NCI-H2171 (cell line): ENCODE results near the gene ST3GAL5.
A peak's percentile ranks its signal among the peaks of the same experiment; 100 is the strongest.
"Not testable (repeated sequence)": the region's sequence is repeated elsewhere in the genome, so short reads cannot be mapped to it uniquely, and the experiment has no call there.

Source experiments
- DNase-seq: peaks from one replicate; lab custom pipeline; 2025; lab: John Stamatoyannopoulos, UW

Gene ST3GAL5

DNA sequence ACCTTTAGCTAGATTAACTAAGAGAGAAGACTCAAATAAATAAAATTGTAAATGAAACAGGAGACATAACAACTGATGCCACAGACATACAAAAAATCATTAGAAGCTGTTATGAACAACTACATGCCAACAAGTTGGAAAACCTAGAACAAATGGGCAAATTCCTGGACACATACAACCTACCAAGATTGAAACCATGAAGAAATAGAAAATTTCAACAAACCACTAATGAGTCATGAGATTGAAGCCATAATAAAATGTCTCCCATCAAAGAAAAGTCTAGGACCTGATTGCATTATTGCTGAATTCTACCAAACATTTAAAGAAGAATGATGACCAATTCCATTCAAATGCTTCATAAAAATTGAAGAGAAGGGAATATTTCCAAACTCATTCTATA lies 54.3 kb downstream of the ST3GAL5 start:
- no peak for DNase-seq

DNA sequence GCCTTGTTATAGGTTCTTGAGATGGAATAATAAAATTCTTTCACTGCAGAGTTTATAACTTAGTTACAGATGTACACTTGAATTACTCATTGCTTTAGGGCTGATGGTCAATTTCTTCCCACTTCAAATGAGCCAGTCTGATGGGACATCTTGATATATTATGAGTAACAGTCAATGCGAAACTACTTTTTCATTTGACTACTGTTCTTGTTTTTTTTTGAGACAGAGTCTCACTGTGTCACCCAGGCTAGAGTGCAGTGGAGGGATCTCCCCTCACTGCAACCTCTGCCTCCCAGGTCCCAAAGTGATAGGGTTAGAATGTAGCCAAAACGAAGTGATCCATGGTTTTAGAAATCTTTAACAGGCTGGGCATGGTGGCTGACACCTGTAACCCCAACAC lies 57.1 kb downstream of the ST3GAL5 start:
- no peak for DNase-seq

DNA sequence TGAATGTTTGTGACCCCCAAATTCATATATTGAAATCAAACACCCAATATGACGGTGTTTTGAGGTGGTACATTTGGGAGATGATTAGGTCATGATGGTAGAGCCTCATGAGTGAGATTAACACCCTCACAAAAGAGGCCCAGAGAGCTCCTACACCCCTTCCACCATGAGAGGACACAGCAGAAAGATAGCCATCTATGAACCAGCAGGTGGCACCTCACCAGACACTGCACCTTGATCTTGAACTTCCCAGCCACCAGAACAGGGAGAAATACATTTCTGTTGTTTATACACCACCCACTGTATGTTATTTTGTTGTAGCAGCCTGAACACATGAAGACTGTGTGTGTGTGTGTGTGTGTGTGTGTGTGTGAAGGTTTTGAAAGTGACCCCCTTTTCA lies 58.1 kb downstream of the ST3GAL5 start:
- DNase-seq, result no peak

DNA sequence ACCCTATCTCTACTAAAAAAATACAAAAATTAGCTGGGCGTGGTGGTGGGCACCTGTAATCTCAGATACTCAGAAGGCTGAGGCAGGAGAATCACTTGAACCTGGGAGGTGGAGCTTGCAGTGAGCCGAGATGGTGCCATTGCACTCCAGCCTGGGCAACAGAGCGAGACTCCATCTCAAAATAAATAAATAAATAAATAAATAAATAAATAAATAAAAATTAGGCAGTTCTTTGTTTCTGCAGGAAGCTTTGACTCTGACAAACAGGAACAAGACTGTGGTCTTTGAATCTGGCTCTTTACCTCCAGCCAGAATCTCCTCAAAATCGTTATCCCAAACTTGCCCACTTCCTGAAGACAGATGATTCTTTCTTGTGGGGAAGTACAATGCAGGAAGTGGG lies 59.4 kb downstream of the ST3GAL5 start:
- not testable (repeated sequence) for DNase-seq

DNA sequence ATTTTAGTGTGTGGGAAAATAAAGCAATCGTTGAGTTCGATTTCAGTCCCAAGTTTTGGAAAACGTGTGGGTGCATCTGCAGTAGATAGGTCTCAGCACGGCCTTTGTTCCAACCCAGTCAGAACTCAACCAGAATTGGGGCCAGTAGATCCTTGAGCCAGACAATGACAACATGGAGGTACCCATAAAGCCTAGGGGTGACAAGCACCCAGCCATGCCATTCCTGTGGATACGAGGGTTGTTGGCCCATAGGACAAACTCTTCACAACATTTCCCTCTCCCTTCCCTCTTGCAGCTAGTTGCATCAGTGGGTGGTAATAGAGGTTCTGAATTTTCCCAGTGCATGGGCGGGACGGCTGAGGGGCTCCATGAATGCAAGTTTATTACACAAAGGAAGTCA lies 60.1 kb downstream of the ST3GAL5 start:
- no peak for DNase-seq

DNA sequence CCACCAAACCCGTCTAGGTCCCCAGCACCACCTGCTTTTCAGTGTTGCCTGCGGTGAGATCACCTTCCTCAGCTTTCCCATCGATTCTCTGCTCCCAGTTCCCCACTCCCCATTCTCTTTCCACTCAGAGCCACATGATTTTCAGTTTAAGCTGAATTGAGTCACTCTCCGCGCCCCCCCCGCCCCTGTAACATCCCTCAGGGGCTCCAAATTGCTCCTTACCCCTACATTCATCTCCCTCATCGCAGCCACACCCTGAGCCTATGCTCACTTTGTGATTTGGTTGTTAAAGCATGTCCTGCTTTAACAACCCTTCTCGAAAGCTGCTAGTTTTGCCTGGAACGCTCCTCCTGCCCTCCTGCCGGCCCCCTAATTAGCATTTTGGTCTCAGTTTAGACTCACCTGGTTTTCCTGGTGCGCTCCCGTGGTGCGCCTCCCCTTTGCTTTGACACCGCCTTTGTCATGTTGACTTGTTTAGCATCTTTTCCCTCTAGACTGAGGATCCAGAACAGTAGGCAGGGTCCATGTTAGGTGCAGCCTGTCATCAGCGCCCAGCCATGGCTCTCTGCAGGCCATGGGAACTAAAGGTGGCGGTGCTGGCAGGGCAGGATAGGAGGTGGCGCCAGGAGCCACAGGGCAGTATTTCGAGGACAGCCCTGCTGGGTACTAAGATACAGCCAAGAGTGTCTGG lies 60.8 kb downstream of the ST3GAL5 start:
- DNase-seq, result no peak

DNA sequence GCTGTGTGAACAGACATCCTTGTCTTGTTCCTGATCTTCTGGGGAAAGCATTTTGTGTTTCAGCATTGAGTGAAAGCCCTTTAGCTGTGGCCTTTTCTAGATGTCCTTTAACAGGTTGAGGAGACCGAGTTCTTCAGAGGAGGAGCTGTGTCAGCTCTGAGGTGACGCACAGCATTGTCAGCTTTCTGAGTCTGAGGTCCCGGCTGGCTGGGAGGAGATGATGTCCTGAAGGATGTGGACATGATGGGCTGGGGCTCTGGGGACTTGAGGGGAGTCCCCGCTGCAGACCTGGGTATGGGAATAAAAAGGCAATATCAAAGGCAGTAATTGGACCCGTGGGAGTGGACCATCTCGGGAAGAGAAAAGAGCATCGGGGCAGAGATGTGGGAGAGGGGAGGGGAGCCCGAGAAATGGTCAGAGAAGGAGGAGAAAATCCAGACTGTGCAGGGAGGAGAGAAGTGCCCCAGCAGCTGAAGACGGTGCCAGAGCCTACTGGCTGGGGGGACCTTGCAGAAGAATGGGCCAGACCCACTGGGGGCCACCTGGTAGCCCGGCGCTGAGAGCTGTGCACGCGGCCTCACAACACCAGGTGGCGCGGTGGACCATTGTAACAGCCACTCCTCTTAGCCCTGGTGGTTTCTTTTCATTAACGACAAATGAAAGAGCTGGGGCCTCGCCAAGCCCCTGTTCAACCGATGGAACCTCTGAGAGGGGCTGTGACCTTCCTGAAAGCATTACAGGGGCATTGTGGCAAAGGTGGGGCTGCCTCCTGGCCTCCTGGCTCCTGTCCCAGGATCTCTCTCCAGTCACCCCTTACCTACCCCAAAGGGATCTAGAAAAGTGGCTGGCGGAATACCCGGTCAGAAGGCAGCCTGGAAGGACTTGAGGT lies 61.6 kb downstream of the ST3GAL5 start:
- DNase-seq, result peak; percentile 79

DNA sequence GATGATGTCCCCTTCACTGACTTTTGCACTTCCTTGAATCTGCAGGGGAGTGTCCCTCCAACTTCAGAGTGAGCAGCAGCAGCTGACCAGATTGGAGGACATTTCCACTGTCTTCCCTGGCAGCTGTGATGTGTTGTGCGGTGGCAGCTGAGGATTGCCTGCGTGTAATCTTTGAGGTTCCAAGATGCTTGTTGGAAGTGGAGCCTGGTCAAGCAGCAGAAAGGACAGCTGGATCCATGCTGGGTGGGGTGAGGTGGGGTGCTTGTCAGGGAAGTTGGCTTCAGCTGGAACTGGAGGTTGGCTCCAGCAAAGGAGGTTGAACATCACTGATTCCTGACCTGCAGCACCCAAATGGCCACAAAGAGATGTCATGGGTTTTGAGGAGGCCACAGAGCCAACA lies 64.8 kb downstream of the ST3GAL5 start:
- DNase-seq, result no peak

DNA sequence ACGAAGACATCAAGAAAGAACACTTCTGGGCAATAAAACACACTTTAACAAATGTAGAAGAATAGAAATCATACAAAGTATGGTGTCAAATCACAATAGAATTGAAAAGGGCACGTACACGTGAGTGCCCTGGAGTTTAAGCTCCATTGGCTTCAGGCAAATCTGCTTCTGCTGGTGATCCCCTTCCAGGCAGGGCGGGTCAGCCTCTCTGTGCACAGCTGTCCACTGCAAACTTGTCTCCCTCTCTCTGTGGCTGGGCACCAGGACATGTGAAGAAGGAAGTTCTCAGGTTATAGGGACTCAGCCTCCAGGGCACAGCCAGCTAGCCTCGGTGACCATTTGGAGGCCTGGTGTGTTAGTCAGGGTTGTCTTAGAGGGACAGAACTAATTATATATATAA lies 66.0 kb downstream of the ST3GAL5 start:
- no peak for DNase-seq

DNA sequence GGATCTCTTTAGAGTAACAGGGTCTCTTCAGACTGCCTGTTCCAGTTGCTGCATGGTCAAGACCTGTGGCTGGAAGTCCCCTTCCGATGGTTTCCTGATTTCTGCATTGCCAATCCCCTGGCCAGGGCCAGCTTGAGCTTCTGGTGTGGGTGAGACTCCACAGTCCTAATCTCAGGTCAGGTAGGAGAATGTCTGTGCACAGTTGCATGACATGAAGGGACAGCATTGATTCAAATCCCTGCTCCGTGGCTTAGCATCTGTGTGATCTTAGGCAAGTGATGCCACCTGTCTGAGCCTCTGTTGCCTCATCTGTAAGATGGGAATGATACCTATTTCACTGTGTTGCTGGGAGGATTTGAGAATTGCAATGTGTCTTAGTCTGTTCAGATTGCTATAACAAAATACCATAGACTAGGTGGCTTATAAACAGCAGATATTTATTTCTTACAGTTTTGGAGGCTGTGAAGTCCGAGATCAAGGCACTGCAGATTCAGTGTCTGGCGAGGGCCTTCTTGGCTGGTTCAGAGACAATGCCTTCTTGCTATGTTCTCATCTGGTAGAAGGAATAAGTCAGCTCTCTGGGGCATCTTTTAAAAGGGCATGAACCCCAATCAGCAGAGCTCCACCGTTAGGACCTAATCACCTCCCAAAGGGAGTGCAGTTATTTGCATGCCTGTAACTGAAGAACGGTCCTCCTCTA lies 68.8 kb downstream of the ST3GAL5 start:
- DNase-seq, result no peak

DNA sequence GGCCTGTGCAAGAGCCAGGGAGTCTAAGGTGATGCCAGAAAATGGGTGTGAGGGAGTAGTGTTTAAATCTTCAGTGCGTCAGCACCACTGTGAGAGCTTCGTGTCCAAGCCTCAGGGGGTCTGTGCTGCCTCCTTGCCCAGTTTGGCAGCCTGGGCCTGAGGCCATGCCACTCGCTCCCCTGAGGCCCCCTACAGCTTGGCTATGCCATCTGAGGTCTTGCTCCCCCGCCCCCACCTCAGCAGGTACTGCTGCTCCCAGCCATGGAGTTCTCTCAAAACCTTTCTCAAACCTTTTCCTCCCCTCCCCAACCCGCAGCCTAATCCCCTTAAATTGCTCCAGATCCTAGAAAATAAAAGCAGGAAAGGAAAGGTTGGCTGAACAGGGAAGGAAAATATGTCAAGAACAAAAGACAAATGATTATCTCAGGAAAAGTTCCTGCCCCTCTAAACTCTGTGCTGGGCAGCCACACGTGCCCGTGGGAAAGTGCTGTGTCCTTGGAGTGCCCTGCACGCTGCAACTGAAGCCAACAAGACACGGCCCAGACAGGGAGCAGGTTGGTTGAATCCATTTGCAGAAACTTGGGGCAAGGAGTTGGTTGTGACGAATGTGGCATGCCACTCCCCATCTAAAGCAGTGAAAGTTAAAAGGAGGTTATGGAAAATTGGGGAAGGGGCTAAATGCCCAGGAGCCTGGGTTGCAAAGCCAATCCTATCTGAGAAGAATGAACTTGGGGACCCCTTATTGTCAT lies 73.8 kb downstream of the ST3GAL5 start:
- no peak for DNase-seq

DNA sequence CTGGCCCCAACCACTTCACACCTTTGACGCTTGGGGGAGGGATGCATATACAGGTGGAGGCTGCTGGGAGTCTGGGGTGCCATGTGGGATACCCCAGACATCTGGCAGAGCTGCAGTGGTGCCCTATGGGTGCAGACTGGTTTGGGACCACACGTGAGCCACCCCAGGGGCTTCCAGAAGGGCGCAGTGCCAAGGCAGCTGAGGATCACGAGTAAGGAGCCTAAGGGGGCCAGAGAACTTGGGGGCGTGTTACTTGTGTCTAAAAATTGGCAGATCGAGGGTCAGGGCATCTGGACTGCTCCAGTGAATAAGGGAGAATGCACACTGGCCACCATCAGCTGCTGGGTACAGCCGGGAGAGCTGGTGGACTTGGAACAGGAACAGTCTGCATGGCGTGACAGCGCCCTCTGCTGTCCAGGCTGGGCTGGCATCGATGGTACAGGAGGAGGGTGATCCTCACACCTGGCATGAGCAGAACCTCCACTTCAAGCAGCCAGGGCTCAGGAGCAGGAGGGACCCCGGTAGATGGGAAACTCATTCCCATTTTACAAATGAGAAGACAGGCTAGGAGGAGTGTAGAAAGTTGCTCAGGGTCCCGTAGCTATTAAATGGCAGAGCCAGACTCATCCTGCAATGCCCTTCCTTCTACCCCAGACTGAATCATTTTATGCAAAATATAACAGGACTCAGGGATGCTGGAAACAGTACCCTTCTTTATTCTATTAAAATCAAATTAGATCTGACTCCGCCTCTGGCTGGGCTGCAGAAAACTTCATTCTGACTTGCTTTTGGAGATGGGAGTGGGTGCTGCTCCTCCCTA lies 74.6 kb downstream of the ST3GAL5 start:
- peak; percentile 75 for DNase-seq

DNA sequence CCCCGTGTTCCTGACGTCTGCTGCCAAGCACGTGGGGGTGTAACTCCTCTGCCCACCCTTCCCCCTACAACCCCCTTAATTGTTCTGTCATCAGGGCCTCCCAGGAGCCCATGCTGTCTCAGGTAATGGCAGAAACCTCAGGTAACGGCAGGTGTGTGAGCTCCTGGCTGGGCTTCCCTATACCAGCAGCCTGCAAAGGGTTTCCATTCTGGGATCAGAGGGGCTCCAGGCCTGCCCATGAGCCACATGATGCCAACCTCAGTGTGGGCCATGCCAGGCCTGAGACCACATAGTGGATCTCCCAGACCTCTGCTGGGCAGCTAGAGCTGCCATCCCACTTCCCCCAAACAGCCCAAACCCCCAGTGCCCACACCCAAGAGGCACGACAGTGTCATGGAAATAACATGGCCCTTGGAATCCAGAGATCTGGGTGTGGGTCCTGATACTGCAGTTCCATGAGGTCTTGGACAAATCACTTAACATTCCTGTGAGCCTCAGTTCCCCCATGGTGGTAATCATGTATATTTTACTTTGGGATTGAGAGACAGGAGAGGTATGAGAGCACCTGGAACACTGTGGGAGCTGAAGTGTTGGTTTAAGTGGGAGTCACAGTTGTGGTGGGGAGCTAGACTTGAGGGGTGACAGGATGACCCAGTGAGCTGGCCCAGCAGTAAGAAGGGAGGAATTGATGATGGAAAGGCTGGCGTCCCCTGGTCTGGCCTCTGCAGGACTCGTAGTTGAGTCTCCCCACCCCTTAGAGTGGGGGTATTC lies 75.4 kb downstream of the ST3GAL5 start:
- no peak for DNase-seq

DNA sequence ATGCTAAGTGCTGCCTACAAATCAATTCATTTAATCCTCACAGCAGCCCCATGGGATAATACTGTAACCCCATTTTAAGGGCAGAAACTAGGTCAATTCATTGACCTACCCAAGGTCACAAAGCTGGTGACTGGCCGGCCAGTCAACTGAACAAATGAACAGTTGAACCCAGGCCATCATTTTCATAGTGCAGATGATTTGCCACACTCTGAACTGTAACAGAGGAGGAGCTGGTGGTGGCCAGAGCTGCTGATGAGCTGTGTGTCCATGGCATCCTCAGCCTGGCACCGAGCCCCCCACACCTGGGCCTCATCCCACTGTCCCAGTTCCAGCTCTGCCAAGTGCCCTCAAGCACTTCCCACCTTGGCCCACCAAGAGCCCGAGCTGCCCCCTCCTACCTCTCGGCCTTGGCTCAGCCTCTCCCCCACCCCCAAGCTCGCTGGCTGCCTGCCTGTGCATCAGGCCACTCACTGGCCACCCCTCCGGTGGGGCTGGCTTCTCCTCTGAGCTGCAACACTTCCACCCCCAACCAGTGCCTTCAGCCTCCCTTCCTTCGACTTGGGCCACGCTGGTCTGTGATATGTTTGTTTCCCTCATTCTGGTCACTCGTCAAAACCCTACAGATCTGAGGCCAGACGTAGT lies 76.6 kb downstream of the ST3GAL5 start:
- DNase-seq, result no peak

DNA sequence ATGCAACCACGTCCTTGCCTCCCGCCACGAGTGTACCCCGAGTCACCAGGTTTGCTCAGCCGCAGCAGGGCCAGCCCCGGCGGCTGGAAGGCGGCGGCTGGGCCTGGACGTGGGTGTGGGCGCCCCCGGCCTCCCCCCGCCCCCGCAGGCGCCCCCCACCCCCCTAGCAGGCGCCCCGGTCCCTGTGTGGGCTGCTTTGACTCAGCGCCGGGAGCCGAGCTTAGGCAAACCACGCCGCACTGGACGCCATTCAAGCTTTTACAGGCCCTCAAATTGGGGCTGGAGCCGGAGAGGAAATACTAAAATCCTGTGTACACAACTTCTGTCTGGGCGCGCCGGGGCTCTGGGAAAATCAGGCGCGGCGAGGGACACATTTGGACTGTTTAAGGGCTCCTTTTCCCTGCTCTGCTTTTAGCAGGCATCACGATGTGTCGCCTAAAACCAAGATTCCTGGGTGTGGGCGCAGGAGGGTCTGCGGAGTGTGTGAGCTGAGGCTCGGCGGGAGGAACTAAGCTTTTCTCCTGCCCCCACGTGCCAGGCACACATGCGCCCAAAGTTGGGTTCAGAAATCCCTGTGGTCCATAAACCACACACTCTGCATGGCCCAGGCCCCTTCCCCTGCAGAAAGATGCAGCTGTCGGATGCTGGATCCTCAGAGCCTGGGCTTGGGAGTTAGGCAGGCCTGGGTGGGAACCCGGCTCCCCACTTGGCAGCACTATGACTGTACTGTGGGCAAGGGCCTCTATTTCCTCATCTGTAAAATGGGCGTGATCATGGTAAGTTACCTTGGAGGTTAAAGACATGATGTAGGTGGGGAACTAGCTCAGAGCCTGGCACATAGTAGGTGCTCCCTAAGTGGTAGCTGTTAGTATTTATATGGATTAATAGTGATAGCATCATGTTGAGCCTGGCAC lies 77.4 kb downstream of the ST3GAL5 start:
- DNase-seq, result no peak

DNA sequence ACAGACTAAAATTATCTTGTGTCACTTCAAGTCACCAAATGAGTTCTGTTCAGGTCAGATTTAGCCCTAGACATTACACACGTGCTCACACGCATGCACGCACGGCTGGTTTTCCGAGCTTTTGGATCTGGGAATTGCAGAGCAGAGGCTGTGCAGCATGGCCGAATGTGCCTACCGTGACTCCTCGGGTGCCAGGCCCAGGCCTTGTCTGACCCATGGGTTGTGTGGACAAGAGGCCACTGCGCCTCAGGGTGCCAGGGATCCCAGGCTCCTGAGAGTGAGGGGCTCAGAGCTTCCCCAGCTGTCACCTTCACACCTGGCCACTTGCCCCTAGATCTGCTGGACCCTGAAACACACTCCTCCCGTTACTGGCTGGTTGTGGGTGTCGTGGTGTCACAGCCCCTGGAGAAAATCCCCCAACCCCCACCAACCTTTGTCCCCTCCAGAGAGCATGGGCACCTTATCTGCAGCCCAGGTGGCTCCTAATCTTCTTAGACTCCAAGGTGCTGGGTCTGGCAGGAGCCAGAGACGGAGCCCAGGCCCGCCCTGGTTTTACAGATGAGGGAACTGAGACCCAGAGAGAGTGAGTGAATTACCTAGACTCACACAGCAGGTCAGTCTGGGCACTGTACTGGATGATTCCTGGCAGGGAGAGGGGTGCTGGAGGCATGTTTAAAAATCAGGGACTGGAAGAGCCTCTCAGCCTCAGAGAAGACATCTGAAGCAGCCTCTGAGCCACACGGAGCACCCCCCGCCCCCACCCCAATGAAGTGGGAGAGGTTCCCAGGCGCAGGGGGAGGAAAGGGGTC lies 78.2 kb downstream of the ST3GAL5 start:
- DNase-seq, result no peak

DNA sequence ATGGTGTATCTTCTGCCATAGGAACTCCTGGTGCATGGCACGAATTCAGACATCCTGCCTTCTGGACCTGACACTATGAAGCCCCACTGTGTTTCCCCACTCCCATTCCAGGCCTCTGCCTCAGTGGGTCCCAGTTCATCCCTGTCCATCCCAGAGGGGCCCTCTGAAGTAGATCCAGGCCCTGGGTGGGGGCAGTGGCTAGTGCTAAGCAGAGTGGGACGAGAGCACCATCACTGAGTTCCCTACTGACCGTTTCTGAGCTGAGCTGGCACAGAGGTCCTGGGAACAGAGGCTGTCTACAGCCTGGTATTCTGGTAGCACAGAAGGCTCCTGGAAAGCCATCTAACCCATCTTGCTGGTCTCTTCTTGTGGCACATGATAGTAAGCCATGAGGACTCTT lies 81.0 kb downstream of the ST3GAL5 start:
- DNase-seq, result no peak
